Loucy (cell line): ENCODE data around the gene RHBG.

Source experiments
- H2AFZ ChIP-seq: fragments of 200-600 bp; sonication (generic); 2 replicates; pipeline ENCODE4 v1.6.0; 2016; ENCODE audit warnings: antibody characterized with exemption, mild to moderate bottlenecking, low read length, moderate library complexity
- H3F3A ChIP-seq: fragments of 200-600 bp; 2 replicates; pipeline ENCODE4 v1.6.0; 2016; ENCODE audit warnings: antibody characterized with exemption, low read depth, mild to moderate bottlenecking
- H3K27me3 ChIP-seq: fragments of 200-600 bp; sonication (generic); 2 replicates; pipeline ENCODE4 v1.6.1; 2014; ENCODE audit warnings: low read length, mild to moderate bottlenecking; ENCODE audit not compliant: insufficient read depth, poor library complexity, severe bottlenecking
- H3K36me3 ChIP-seq: fragments of 200-600 bp; sonication (generic); 2 replicates; pipeline ENCODE4 v1.6.1; 2016; ENCODE audit warnings: low read length; ENCODE audit not compliant: insufficient read depth
- H3K4me1 ChIP-seq: fragments of 200-600 bp; sonication (generic); 2 replicates; pipeline ENCODE4 v1.5.1; 2014; ENCODE audit warnings: low read length, mild to moderate bottlenecking; ENCODE audit not compliant: insufficient read depth, poor library complexity, severe bottlenecking
- H3K4me2 ChIP-seq: fragments of 200-600 bp; sonication (generic); 2 replicates; pipeline ENCODE4 v1.6.0; 2014; ENCODE audit warnings: antibody characterized with exemption, low read length, low read depth, mild to moderate bottlenecking; ENCODE audit not compliant: poor library complexity, severe bottlenecking
- H3K4me3 ChIP-seq: fragments of 200-600 bp; sonication (generic); 2 replicates; pipeline ENCODE4 v1.5.1; 2014; ENCODE audit warnings: low read length, mild to moderate bottlenecking, mixed read lengths; ENCODE audit not compliant: poor library complexity, severe bottlenecking
- H3K79me2 ChIP-seq: fragments of 200-600 bp; sonication (generic); 2 replicates; pipeline ENCODE4 v1.6.1; 2014; ENCODE audit warnings: low read length; ENCODE audit not compliant: insufficient read depth
- H3K9ac ChIP-seq: fragments of 200-600 bp; sonication (generic); 2 replicates; pipeline ENCODE4 v1.6.0; 2014; ENCODE audit warnings: mild to moderate bottlenecking, low read depth, low read length, moderate library complexity; ENCODE audit not compliant: poor library complexity, severe bottlenecking
- H3K9me2 ChIP-seq: fragments of 200-600 bp; sonication (generic); replicated peaks from 2 replicates; pipeline ENCODE4 v1.6.1; 2016; ENCODE audit warnings: low read depth, low read length, mixed read lengths
- H3K9me3 ChIP-seq: fragments of 200-600 bp; sonication (generic); 2 replicates; pipeline ENCODE4 v1.6.1; 2014; ENCODE audit warnings: mild to moderate bottlenecking, antibody characterized with exemption, low read length, low read depth; ENCODE audit not compliant: insufficient read depth
- H4K20me1 ChIP-seq: fragments of 200-600 bp; sonication (generic); 2 replicates; pipeline ENCODE4 v1.6.0; 2014; ENCODE audit warnings: antibody characterized with exemption, low read length, mild to moderate bottlenecking; ENCODE audit not compliant: insufficient read depth, poor library complexity, severe bottlenecking
- CTCF ChIP-seq: fragments of 200-600 bp; sonication (generic); conservative IDR thresholded peaks from 2 replicates; pipeline ENCODE4 v1.5.1; 2014; ENCODE audit warnings: mild to moderate bottlenecking, antibody characterized with exemption, low read length
- EZH2phosphoT487 ChIP-seq: fragments of 200-600 bp; IDR thresholded peaks from 2 replicates; pipeline ENCODE4 v1.6.1; 2018; ENCODE audit warnings: antibody characterized with exemption, mild to moderate bottlenecking, moderate library complexity, borderline replicate concordance

The RHBG gene

GRCh38 chr1:156386949-156387869 is 18.2 kb downstream of the RHBG start:
- H2AFZ ChIP-seq: no peak overlapping the region
- H4K20me1 ChIP-seq: no peaks in the 10 kb centered on the region
- TF ChIP-seq EZH2phosphoT487 (no peak), CTCF (no peak)
- no peaks in the 10 kb centered on the region for H3K79me2 ChIP-seq
- H3K9me3 ChIP-seq: no peaks in the 10 kb centered on the region
- no peaks in the 10 kb centered on the region for H3K9me2 ChIP-seq
- no peaks in the 10 kb centered on the region for H3K27me3 ChIP-seq
- no peaks in the 10 kb centered on the region for H3K36me3 ChIP-seq
- no peak overlapping the region for H3K9ac ChIP-seq
- H3K4me2 ChIP-seq: no peak overlapping the region
- no peak overlapping the region for H3K4me3 ChIP-seq
- H3K4me1 ChIP-seq: peaks cover 13% of the 10 kb centered on the region
- H3F3A ChIP-seq: no peaks in the 10 kb centered on the region

GRCh38 chr1:156387870-156388173 is 18.8 kb downstream of the RHBG start:
- H3K4me1 ChIP-seq: peaks cover 13% of the 10 kb centered on the region
- H3K27me3 ChIP-seq: no peaks in the 10 kb centered on the region
- TF ChIP-seq EZH2phosphoT487: no peak
- no peak for TF ChIP-seq CTCF
- H3K9me3 ChIP-seq: no peaks in the 10 kb centered on the region
- no peaks in the 10 kb centered on the region for H3K79me2 ChIP-seq
- H4K20me1 ChIP-seq: no peaks in the 10 kb centered on the region
- H2AFZ ChIP-seq: no peak overlapping the region
- no peaks in the 10 kb centered on the region for H3K9me2 ChIP-seq
- no peak overlapping the region for H3K9ac ChIP-seq
- no peak overlapping the region for H3K4me2 ChIP-seq
- no peaks in the 10 kb centered on the region for H3F3A ChIP-seq
- no peaks in the 10 kb centered on the region for H3K36me3 ChIP-seq
- no peak overlapping the region for H3K4me3 ChIP-seq

GRCh38 chr1:156388174-156389137 is 19.4 kb downstream of the RHBG start:
- no peak overlapping the region for H3K4me3 ChIP-seq
- H3K9me2 ChIP-seq: no peaks in the 10 kb centered on the region
- H3K9me3 ChIP-seq: no peaks in the 10 kb centered on the region
- TF ChIP-seq EZH2phosphoT487: no peak
- TF ChIP-seq CTCF: no peak
- no peaks in the 10 kb centered on the region for H3K79me2 ChIP-seq
- no peaks in the 10 kb centered on the region for H3F3A ChIP-seq
- H3K9ac ChIP-seq: no peak overlapping the region
- H3K27me3 ChIP-seq: no peaks in the 10 kb centered on the region
- H3K4me2 ChIP-seq: no peak overlapping the region
- H3K4me1 ChIP-seq: peaks cover 13% of the 10 kb centered on the region
- no peak overlapping the region for H2AFZ ChIP-seq
- no peaks in the 10 kb centered on the region for H4K20me1 ChIP-seq
- H3K36me3 ChIP-seq: no peaks in the 10 kb centered on the region
